GM23248 (cell line): Measurements from ENCODE around the gene PGAP3. TPM values are rescaled to one million over a fixed set of nuclear protein-coding genes. Genes with fewer than 3 reads are reported as not detected.
A peak's percentile ranks its signal among the peaks of the same experiment; 100 is the strongest.

Experiments
- DNase-seq: peaks from one replicate; pipeline ENCODE4 v3.0.0-alpha.2; 2015
- H2AFZ ChIP-seq: fragments of 200-600 bp; sonication (generic); 2 replicates; pipeline ENCODE4 v1.6.1; 2016; ENCODE audit warnings: antibody characterized with exemption
- H3F3A ChIP-seq: fragments of 200-600 bp; sonication (generic); 2 replicates; pipeline ENCODE4 v1.6.1; 2016; ENCODE audit warnings: mild to moderate bottlenecking, antibody characterized with exemption, mixed run types; ENCODE audit not compliant: insufficient read depth
- H3K27ac ChIP-seq: fragments of 200-600 bp; sonication (generic); 2 replicates; pipeline ENCODE4 v1.5.1; 2016; ENCODE audit warnings: mild to moderate bottlenecking
- H3K27me3 ChIP-seq: fragments of 200-600 bp; sonication (generic); replicated peaks from 2 replicates; pipeline ENCODE4 v1.6.1; 2016; ENCODE audit warnings: mild to moderate bottlenecking; ENCODE audit not compliant: insufficient read depth
- H3K36me3 ChIP-seq: fragments of 200-600 bp; sonication (generic); 2 replicates; pipeline ENCODE4 v1.6.1; 2016; ENCODE audit warnings: low read depth, mild to moderate bottlenecking
- H3K4me1 ChIP-seq: fragments of 200-600 bp; sonication (generic); 2 replicates; pipeline ENCODE4 v1.6.1; 2016; ENCODE audit warnings: mild to moderate bottlenecking; ENCODE audit not compliant: insufficient read depth
- H3K4me2 ChIP-seq: fragments of 200-600 bp; sonication (generic); one replicate; pipeline ENCODE4 v1.6.1; 2016; ENCODE audit warnings: mild to moderate bottlenecking; ENCODE audit not compliant: unreplicated experiment
- H3K4me3 ChIP-seq: fragments of 200-600 bp; sonication (generic); 2 replicates; pipeline ENCODE4 v1.5.1; 2016; ENCODE audit warnings: mild to moderate bottlenecking
- H3K79me2 ChIP-seq: fragments of 200-600 bp; sonication (generic); 2 replicates; pipeline ENCODE4 v1.6.1; 2016; ENCODE audit warnings: mild to moderate bottlenecking; ENCODE audit not compliant: insufficient read depth
- H3K9ac ChIP-seq: fragments of 200-600 bp; sonication (generic); 2 replicates; pipeline ENCODE4 v1.6.1; 2016; ENCODE audit warnings: mild to moderate bottlenecking
- H3K9me2 ChIP-seq: fragments of 200-600 bp; sonication (generic); 2 replicates; pipeline ENCODE4 v1.6.1; 2016; ENCODE audit warnings: mixed run types, mild to moderate bottlenecking, moderate library complexity; ENCODE audit not compliant: insufficient read depth
- H3K9me3 ChIP-seq: fragments of 200-600 bp; sonication (generic); one replicate; pipeline ENCODE4 v1.6.1; 2017; ENCODE audit warnings: low read depth
- H4K20me1 ChIP-seq: fragments of 200-600 bp; sonication (generic); 2 replicates; pipeline ENCODE4 v1.6.0; 2016; ENCODE audit not compliant: insufficient read depth
- EZH2 ChIP-seq: fragments of 200-600 bp; sonication (generic); IDR thresholded peaks from 2 replicates; pipeline ENCODE4 v1.6.1; 2018; ENCODE audit warnings: antibody characterized with exemption, mild to moderate bottlenecking; ENCODE audit not compliant: insufficient read depth, poor library complexity, severe bottlenecking
- EZH2phosphoT487 ChIP-seq: fragments of 200-600 bp; sonication (generic); IDR thresholded peaks from 2 replicates; pipeline ENCODE4 v1.6.1; 2018; ENCODE audit warnings: antibody characterized with exemption, moderate library complexity, mild to moderate bottlenecking, low read depth; ENCODE audit not compliant: insufficient read depth
- WGBS, 2 experiments: methylation state at CpG; one replicate each; pipeline ENCODE4 v1.1.6; 2015 to 2017; ENCODE audit warnings: low lambda C conversion rate in 2 of 2, low coverage in 1 of 2; ENCODE audit errors: missing lambda C conversion rate in 2 of 2; 5-methylcytosine and 5-hydroxymethylcytosine counted together
- in situ Hi-C: fragments of 300-500 bp; cut with MboI; formaldehyde crosslinking; loops from 2 replicates; pipeline ENCODE4 v1.15.0; 2020
- polyA plus RNA-seq: library from polyadenylated mRNA; unstranded; fragments of >200 nt; fragmentation: Nextera tagmentation; extraction: Ambion mirVana; gene quantifications from 2 replicates; pipeline ENCODE4 v1.2.1, GENCODE V29; 2016
- total RNA-seq: library from RNA; depleted of rRNA; stranded (reverse); fragments of >200 nt; shearing (Covaris generic); gene quantifications from 2 replicates; pipeline ENCODE4 v1.2.3, GENCODE V29; 2014; rRNA removed

PGAP3 gene
- total RNA-seq (14.2 and 15.3 TPM in 2 replicates), polyA plus RNA-seq (9.2 and 10.6 TPM in 2 replicates)

GRCh38 chr17:39687546-39688474 is at the start of gene PGAP3:
Gene PGAP3, minus strand, starts transcription at chr17:39688057. Its CDS starts 43 bp downstream, at chr17:39688014.
- Histone ChIP-seq H3K4me3 (peak within 1 kb of the TSS; percentile 92), H3K9ac (peak within 1 kb of the TSS; percentile 84), H3F3A (peaks cover 22% of the 10 kb centered on the region), H3K27ac (peak within 1 kb of the TSS; percentile 64), H3K9me2 (peaks cover 8% of the 10 kb centered on the region; the same call in 1 of the 2 replicates), H2AFZ (peak within 1 kb of the TSS; percentile 100), H3K36me3 (no peaks in the 10 kb centered on the region), H4K20me1 (no peaks in the 10 kb centered on the region), H3K4me2 (peak within 1 kb of the TSS; percentile 100), H3K27me3 (no peaks in the 10 kb centered on the region), H3K79me2 (no peaks in the 10 kb centered on the region), H3K4me1 (peaks cover 8% of the 10 kb centered on the region), H3K9me3 (no peaks in the 10 kb centered on the region)
- TF ChIP-seq EZH2phosphoT487 (no peak), EZH2 (no peak)
- DNase-seq = peak; percentile 95
- WGBS, 2 experiments = 4 to 5% methylated on average over 36 to 45 of the region's 45 CpGs
- in situ Hi-C loops = no loop called here

GRCh38 chr17:39737206-39737759 is 49.4 kb upstream of the PGAP3 start:
- Histone ChIP-seq H3K4me2 (no peak overlapping the region), H3K27ac (no peak overlapping the region), H4K20me1 (no peaks in the 10 kb centered on the region), H3K36me3 (no peaks in the 10 kb centered on the region), H3K79me2 (no peaks in the 10 kb centered on the region), H3F3A (no peaks in the 10 kb centered on the region), H3K9ac (no peak overlapping the region), H2AFZ (no peak overlapping the region), H3K4me1 (peaks cover 20% of the 10 kb centered on the region), H3K27me3 (peaks cover 4% of the 10 kb centered on the region; the same call in 1 of the 2 replicates), H3K4me3 (no peak overlapping the region), H3K9me2 (no peaks in the 10 kb centered on the region), H3K9me3 (no peaks in the 10 kb centered on the region)
- WGBS, 2 experiments = 61 to 73% methylated on average over 10 to 13 of the region's 13 CpGs
- in situ Hi-C loops = no loop called here
- TF ChIP-seq EZH2phosphoT487 = no peak
- TF ChIP-seq EZH2 = no peak
- DNase-seq = no peak

- peaks cover 4% of the 10 kb centered on the region; the same call in 1 of the 2 replicates for H3K27me3 ChIP-seq
- no peaks in the 10 kb centered on the region for H3K79me2 ChIP-seq
- DNase-seq = no peak
- TF ChIP-seq EZH2 = no peak
- TF ChIP-seq EZH2phosphoT487 = no peak
- H3K4me1 ChIP-seq = peaks cover 20% of the 10 kb centered on the region
- H3K4me2 ChIP-seq = no peak overlapping the region
- 72 to 75% methylated on average over 10 of the region's 10 CpGs for WGBS, 2 experiments
- no peak overlapping the region for H3K27ac ChIP-seq
- H4K20me1 ChIP-seq = no peaks in the 10 kb centered on the region
- H3F3A ChIP-seq = no peaks in the 10 kb centered on the region
- H2AFZ ChIP-seq = no peak overlapping the region
- H3K9me2 ChIP-seq = no peaks in the 10 kb centered on the region
- no peaks in the 10 kb centered on the region for H3K9me3 ChIP-seq
- H3K36me3 ChIP-seq = no peaks in the 10 kb centered on the region
- no peak overlapping the region for H3K9ac ChIP-seq
- H3K4me3 ChIP-seq = no peak overlapping the region
- in situ Hi-C loops = no loop called here
Measured at GRCh38 chr17:39736319-39737165, 48.7 kb upstream of the PGAP3 start.

GRCh38 chr17:39735882-39736281 is 48.0 kb upstream of the PGAP3 start:
- Histone ChIP-seq H4K20me1 (no peaks in the 10 kb centered on the region), H3F3A (no peaks in the 10 kb centered on the region), H2AFZ (no peak overlapping the region), H3K9ac (no peak overlapping the region), H3K4me1 (peaks cover 17% of the 10 kb centered on the region), H3K9me3 (no peaks in the 10 kb centered on the region), H3K36me3 (no peaks in the 10 kb centered on the region), H3K9me2 (no peaks in the 10 kb centered on the region), H3K4me3 (no peak overlapping the region), H3K4me2 (no peak overlapping the region), H3K27me3 (peaks cover 4% of the 10 kb centered on the region; the same call in 1 of the 2 replicates), H3K79me2 (no peaks in the 10 kb centered on the region), H3K27ac (no peak overlapping the region)
- TF ChIP-seq EZH2 = no peak
- no peak for TF ChIP-seq EZH2phosphoT487
- in situ Hi-C loops = no loop called here
- WGBS, 2 experiments = 61 to 67% methylated on average over 2 of the region's 2 CpGs
- no peak for DNase-seq
